Astrocyte of the cerebellum (primary cell): ENCODE data around the gene DLG2.

ENCODE experiments used
- DNase-seq: peaks from one replicate; pipeline ENCODE4 v3.0.0-alpha.2; 2011; ENCODE audit warnings: low read depth
- H3K4me3 ChIP-seq: 2 replicates; pipeline ENCODE4 v1.5.1; 2011; ENCODE audit warnings: mild to moderate bottlenecking, low read depth, low read length, moderate library complexity
- CTCF ChIP-seq: IDR thresholded peaks from 2 replicates; pipeline ENCODE4 v1.5.1; 2012; ENCODE audit warnings: low read length, low read depth, moderate library complexity, mild to moderate bottlenecking; ENCODE audit errors: missing control alignments
- in situ Hi-C: cut with HindIII; loops from 2 replicates; pipeline ENCODE4 v1.10.0; 2017; ENCODE audit warnings: low sequenced_read_pairs

DLG2 gene

GRCh38 chr11:83655976-83656375 is 1971.2 kb downstream of the DLG2 start:
- H3K4me3 ChIP-seq = no peak overlapping the region
- no peak for DNase-seq
- TF ChIP-seq CTCF = no peak
- in situ Hi-C loops = no loop called here

- no peak for DNase-seq
- no peak for TF ChIP-seq CTCF
- in situ Hi-C loops = no loop called here
- no peak overlapping the region for H3K4me3 ChIP-seq
Observed at GRCh38 chr11:83649528-83649855, 1977.7 kb downstream of the DLG2 start.

DNA sequence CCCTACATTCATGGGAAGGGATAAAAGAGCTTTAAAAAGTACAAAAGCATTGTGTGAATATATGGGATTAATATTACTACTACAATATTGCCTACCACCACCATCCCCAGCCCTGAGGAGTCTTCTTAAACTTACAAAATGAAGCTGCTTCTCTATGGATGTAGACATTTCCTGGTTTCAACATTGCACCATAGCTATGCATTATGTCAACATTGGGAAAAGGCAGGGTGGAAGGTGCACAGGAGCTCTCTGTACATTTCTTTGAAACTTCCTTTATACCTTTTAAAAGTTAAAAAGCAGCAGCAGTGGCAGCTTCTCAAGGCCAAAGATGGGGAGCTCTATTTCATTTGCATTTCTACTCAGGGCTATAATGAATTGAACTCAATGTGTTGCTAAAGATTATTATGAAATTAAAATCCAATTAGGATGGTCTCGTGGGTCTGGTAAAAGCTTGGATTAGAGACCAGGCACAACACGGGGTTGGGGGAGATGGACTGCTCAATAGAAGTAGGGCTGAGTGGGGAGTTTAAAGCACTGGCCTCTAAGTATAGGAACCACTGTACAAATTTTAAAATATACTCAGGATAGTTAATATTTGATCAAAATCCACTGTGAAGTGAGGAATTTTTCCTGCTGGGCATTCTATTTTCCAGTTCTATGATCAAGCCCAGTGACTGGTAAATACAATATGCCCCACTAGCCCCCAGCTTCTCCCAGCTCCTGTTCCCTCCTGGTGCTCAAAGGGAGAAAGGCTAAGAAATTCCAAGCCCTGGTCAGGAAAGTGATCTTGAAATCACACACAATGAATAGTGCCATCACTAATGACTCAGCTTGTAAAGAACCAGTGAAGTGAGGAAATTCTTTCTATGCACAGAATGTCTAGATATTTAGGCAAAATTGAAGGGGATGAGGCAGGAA is 1978.3 kb downstream of the DLG2 start:
- no peak for DNase-seq
- H3K4me3 ChIP-seq = no peak overlapping the region
- TF ChIP-seq CTCF = no peak
- in situ Hi-C loops = no loop called here

DNA sequence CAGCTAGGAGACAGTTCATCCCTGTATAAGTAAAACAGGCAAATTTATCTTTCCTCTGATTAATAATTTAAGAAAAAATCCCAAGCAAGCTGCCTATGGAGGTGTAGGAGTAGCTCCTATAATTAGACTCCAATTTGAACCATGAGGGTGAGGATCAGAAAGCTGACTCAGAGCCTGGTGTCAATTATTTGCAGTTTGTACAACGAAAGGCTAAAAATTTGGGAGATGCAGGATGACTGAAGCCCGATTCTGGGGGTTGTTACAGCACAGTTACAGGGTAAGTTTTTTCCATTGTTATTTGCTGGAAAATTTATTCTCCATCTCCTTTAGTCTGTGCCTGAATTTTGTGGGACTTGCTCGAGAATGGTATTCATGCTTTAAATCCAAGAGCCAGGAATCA is 1981.6 kb downstream of the DLG2 start:
- TF ChIP-seq CTCF = no peak
- DNase-seq = no peak
- in situ Hi-C loops = no loop called here
- H3K4me3 ChIP-seq = no peak overlapping the region

DNA sequence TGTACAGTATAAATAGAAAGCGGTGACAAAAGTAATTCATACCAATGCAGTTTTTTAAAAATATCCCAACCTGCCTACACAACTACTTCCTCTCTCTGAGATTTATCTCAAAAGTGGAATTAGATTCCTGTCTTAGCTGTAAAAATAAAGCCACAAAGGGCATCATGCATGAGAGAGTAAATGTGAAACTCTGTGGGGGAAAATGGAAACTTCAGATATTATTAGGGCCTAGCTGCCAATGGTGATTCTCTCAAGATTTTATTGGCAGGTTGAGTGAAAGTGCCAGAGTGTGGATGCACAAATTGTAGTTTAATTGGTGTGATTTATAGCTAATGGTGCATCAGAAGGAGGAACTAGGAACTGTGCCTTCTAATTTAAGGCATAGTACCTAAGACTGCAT is 1984.0 kb downstream of the DLG2 start:
- no peak for DNase-seq
- in situ Hi-C loops = no loop called here

GRCh38 chr11:83642500-83642899 is 1984.6 kb downstream of the DLG2 start:
- TF ChIP-seq CTCF = no peak
- in situ Hi-C loops = no loop called here
- DNase-seq = no peak
- no peak overlapping the region for H3K4me3 ChIP-seq

More for the DNA sequence above, 1984.0 kb downstream of the DLG2 start:
- H3K4me3 ChIP-seq = no peak overlapping the region
- no peak for TF ChIP-seq CTCF
